Rectal smooth muscle tissue (tissue), 1 donor: ENCODE data around the gene MADD.
"Not testable (repeated sequence)": the region's sequence is repeated elsewhere in the genome, so short reads cannot be mapped to it uniquely, and the experiment has no call there.

Source experiments
- H3K27ac ChIP-seq: one replicate; pipeline ENCODE4 v1.7.0; 2013; ENCODE audit warnings: low read depth, low read length, inconsistent platforms
- H3K27me3 ChIP-seq: one replicate; pipeline ENCODE4 v1.7.0; 2013; ENCODE audit warnings: low read length; ENCODE audit not compliant: control insufficient read depth, insufficient read depth
- H3K36me3 ChIP-seq: one replicate; pipeline ENCODE4 v1.7.0; 2013; ENCODE audit warnings: low read length; ENCODE audit not compliant: control insufficient read depth, insufficient read depth
- H3K4me1 ChIP-seq: one replicate; pipeline ENCODE4 v1.7.0; 2013; ENCODE audit warnings: low read length; ENCODE audit not compliant: control insufficient read depth, insufficient read depth
- H3K4me3 ChIP-seq: one replicate; pipeline ENCODE4 v1.7.0; 2013; ENCODE audit warnings: low read length
- H3K9ac ChIP-seq: one replicate; pipeline ENCODE4 v1.7.0; 2013; ENCODE audit warnings: low read length

Gene MADD

DNA sequence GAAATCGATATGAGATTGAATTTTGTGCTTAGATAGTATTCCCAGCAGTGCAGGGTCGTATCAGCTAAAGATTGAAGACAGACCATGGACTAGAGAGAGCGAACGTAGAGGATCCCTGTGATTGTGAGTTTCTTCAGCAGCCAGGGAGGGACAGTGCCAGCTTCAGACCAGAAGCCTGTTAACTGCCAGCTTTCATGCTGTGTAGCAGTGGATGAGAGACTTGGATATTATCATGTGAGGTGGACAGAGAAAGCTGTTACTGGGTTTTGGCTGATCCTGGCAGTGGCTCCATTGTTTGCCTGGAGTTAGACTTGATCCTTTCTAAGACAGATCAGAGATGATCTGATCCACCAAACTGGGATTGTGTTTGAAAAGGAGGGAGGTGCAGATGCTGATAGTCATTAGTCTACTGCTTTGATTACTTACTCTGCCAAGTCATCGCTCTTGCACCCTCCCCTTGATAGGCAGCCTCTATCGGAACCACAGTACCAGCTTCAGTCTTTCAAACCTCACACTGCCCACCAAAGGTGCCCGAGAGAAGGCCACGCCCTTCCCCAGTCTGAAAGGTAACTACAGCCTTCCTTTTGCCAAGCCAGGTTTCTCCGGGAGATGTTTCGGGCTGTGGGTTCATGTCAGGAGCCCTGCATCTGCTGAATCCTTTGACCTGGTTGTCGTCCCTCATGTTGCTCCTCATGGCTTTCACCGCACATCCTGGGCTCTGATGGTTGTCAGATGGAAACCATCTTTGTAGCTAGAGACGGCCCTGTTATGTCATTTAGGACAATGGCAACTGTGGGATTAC lies 16.2 kb downstream of the MADD start:
- Histone ChIP-seq H3K27me3 (no peaks in the 10 kb centered on the region), H3K4me3 (no peak overlapping the region), H3K36me3 (peaks cover 78% of the 10 kb centered on the region), H3K9ac (no peak overlapping the region), H3K4me1 (no peaks in the 10 kb centered on the region), H3K27ac (no peak overlapping the region)

DNA sequence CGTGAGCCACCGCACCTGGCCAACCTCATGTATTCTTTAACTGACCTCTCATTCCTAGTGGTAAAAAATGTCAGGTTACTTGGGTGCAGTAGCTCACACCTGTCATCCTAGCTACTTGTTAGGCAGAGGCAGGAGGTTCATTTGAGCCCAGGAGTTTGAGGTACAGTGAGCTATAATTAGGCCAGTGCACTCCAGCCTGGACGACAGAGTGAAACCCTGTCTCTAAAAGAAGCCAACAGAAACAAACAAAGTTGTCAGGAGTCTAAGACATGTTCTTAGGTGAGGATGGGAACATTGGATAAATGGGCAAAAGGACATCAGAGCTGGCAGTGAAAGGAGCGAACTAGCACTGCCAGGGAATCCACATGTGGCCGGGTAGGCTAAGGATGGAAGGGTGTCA lies 18.1 kb downstream of the MADD start:
- H3K27ac ChIP-seq: no peak overlapping the region
- no peaks in the 10 kb centered on the region for H3K4me1 ChIP-seq
- no peaks in the 10 kb centered on the region for H3K27me3 ChIP-seq
- peaks cover 77% of the 10 kb centered on the region for H3K36me3 ChIP-seq
- no peak overlapping the region for H3K4me3 ChIP-seq
- no peak overlapping the region for H3K9ac ChIP-seq

DNA sequence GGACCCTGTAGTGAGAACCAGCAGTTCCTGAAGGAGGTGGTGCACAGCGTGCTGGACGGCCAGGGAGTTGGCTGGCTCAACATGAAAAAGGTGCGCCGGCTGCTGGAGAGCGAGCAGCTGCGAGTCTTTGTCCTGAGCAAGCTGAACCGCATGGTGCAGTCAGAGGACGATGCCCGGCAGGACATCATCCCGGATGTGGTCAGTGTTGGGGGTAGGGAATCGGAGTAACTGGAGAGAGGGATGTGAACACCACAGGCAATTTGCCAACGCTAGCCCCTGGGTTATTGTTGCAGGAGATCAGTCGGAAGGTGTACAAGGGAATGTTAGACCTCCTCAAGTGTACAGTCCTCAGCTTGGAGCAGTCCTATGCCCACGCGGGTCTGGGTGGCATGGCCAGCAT lies 19.9 kb downstream of the MADD start:
- Histone ChIP-seq H3K4me1 (no peaks in the 10 kb centered on the region), H3K36me3 (peaks cover 69% of the 10 kb centered on the region), H3K9ac (no peak overlapping the region), H3K27me3 (no peaks in the 10 kb centered on the region), H3K27ac (no peak overlapping the region), H3K4me3 (no peak overlapping the region)

DNA sequence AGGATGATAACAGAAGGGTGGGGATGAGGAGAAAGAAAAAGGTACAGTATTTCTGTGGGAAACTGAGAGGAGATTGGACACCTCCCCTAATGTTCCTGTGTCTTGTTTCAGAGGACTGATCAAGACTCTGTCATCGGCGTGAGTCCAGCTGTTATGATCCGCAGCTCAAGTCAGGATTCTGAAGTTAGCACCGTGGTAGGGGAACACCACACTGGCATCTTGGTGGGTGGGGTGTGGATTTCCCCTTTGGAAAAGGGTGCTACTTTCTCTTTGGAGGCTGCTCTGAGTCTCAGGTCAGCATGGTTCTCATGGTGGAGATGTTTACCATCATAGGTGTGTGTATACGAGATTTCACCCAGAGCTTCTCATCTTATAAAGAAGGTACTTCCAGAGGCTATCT lies 25.5 kb downstream of the MADD start:
- Histone ChIP-seq H3K4me3 (no peak overlapping the region), H3K27me3 (no peaks in the 10 kb centered on the region), H3K36me3 (peaks cover 36% of the 10 kb centered on the region), H3K4me1 (no peaks in the 10 kb centered on the region), H3K27ac (no peak overlapping the region), H3K9ac (no peak overlapping the region)

DNA sequence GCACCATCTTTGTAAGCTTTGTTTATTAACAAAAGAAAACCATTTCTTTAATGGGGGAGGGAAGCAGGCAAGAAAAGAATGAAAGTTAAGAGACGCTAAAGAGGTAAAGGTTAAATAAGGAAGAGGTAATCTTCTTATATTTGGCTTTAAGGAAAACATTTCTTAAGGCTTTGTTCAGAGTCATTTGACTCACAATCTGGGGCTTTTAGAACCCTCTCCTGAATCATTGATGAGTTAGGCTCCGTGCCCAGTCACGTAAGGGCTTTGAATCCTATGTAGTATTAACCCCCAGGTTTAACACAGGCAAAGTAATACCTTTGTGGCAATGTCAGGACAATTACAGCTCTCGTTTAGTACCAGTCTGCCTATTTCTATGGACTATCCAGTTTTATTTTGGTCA lies 26.1 kb downstream of the MADD start:
- no peak overlapping the region for H3K27ac ChIP-seq
- H3K27me3 ChIP-seq: no peaks in the 10 kb centered on the region
- no peaks in the 10 kb centered on the region for H3K4me1 ChIP-seq
- no peak overlapping the region for H3K4me3 ChIP-seq
- H3K36me3 ChIP-seq: peaks cover 29% of the 10 kb centered on the region
- no peak overlapping the region for H3K9ac ChIP-seq

DNA sequence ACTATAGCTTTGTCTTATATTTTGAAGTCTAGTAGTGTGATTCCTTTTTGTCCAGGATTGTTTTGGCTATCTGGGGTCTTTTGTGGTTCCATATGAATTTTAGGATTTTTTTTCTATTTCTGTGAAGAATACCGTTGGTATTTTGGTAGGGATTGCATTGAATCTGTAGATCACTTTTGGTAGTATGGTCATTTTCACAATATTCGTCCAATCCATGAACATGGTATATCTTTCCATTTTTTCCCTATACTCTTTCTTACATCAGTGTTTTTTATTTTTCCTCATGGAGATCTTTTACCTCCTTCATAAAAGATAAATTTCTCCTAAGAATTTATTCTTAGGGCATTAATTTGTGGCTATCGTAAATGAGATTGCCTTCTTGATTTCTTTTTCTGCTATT lies 29.1 kb downstream of the MADD start:
- H3K9ac ChIP-seq: no peak overlapping the region
- H3K4me1 ChIP-seq: no peaks in the 10 kb centered on the region
- H3K27me3 ChIP-seq: no peaks in the 10 kb centered on the region
- no peak overlapping the region for H3K4me3 ChIP-seq
- H3K27ac ChIP-seq: no peak overlapping the region
- peaks cover 15% of the 10 kb centered on the region for H3K36me3 ChIP-seq

DNA sequence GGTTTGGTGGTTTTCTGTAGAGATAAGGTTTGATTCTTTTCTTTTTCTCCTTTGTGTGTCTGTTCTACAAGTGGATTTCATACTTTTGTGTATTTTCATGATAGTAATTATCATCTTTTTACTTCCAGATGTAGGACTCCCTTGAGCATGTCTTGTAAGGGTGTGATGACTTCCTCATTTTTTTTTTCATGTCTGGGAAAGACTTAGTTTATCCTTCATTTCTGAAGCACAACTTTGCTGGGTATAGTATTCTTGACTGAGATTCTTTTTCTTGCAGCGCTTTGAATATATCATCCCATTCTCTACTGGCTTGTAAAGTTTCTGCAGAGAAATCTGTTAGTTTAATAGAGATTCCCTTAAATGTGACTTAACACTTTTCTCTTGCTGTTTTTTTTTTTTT lies 32.9 kb downstream of the MADD start:
- Histone ChIP-seq H3K27me3 (no peaks in the 10 kb centered on the region), H3K9ac (no peak overlapping the region), H3K4me3 (no peak overlapping the region), H3K27ac (no peak overlapping the region), H3K36me3 (peaks cover 27% of the 10 kb centered on the region), H3K4me1 (no peaks in the 10 kb centered on the region)

DNA sequence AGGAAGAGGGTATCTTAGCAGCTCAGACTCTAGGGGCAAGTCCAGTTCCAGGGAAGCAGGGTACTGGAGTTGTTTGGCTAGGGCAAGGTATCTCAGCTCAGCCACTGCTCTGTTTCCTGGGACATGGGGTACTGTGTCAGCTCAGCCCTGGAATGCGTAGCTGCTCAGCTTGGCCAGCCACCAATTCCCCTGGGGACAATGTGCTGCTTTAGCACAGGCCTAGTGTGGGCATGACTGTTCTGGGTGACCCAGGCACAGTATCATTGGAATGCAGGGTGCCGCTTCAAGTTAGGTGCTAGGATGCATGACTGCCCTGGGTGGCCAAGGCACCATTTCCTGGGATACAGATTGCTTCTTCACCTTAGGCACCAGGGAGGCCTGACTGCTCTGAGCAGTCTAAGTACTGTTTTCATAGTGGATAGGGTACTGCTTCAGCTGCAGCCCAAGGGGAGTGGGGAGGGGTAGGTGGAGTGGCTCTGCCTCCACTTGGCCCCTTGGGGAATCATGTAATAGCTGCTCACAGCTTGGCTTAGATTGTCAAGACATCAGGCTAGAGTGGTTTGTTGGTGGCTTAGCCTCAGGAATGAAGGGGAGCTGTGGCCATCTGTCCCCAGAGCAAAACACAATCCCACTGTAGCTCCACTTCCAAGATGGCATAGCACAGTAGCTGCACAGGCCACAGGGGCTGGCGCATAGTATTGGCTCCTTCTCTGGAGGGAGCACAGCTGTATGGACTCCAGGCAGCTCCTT lies 36.0 kb downstream of the MADD start:
- no peaks in the 10 kb centered on the region for H3K27me3 ChIP-seq
- peaks cover 32% of the 10 kb centered on the region for H3K36me3 ChIP-seq
- H3K27ac ChIP-seq: no peak overlapping the region
- H3K4me1 ChIP-seq: no peaks in the 10 kb centered on the region
- H3K4me3 ChIP-seq: no peak overlapping the region
- H3K9ac ChIP-seq: no peak overlapping the region

DNA sequence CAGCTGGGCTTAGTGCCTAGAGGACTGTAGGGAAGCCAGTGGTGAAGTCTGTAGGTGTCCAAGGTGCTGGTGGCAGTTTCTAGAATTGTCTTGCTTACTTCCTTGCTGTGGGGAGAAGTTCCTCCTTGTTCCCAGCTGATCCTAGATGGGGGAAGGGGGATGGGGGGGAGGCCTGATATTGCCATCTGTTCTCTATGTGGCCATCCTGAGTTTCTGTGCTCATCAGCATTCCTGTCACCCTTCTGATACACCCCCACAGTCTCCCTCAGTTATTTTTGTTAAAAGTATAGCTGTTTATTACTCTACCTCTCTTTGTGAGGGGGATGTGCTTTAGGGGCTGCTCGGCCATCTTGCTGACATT lies 36.5 kb downstream of the MADD start:
- Histone ChIP-seq H3K36me3 (peaks cover 37% of the 10 kb centered on the region), H3K4me3 (no peak overlapping the region), H3K27ac (no peak overlapping the region), H3K27me3 (no peaks in the 10 kb centered on the region), H3K4me1 (no peaks in the 10 kb centered on the region), H3K9ac (no peak overlapping the region)

DNA sequence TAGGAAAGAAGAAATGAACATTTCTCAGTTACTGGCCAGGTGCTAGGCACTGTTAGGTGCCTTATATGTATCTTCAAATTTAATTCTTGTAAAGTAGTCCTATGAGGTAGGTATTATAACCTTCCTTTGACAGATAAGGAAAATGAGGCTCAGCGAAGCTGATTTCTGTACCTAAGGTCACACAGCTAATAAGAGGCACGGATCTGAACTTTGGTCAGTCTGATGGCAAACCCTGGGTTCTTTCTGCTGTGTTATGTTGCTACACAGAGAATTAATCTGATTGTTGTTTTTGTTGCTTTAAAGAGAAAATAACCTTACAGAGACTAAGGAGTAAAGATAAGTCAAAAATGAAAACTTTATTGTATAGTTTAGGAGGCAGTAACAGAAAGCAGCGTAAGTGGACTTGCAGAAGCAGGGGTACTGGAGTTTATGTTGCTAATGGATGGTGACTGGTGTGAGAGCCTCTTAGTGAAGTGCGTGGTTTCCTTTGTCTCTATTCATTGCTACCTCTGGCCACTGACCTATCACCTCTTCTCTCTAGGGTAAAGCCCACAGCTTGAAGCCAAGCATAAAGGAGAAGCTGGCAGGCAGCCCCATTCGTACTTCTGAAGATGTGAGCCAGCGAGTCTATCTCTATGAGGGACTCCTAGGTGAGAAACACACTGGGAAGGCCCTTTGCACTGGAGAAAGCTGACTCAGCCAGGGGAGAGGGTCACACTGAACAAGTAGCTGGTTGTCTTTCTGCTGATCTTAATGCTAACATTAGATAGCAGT lies 38.3 kb downstream of the MADD start:
- peaks cover 38% of the 10 kb centered on the region for H3K36me3 ChIP-seq
- no peak overlapping the region for H3K9ac ChIP-seq
- no peaks in the 10 kb centered on the region for H3K4me1 ChIP-seq
- no peak overlapping the region for H3K27ac ChIP-seq
- no peaks in the 10 kb centered on the region for H3K27me3 ChIP-seq
- H3K4me3 ChIP-seq: no peak overlapping the region

DNA sequence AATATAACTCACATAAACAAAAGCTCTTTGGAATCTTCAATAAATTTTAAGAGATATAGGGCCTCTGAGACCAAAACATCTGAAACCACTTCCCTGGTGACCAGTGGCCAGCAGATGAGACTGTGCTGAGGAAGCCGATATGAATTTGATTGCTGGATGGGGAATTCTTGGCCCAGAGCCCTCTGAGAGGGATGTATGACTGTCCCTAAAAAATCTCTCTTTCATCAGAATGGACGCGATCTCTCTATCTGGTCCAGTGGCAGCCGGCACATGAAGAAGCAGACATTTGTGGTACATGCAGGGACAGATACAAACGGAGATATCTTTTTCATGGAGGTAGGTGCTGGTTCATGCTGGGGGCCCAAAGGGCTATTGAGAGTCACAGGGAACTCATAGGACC lies 45.1 kb downstream of the MADD start:
- no peak overlapping the region for H3K9ac ChIP-seq
- no peaks in the 10 kb centered on the region for H3K27me3 ChIP-seq
- no peak overlapping the region for H3K4me3 ChIP-seq
- H3K36me3 ChIP-seq: peaks cover 23% of the 10 kb centered on the region
- H3K4me1 ChIP-seq: no peaks in the 10 kb centered on the region
- no peak overlapping the region for H3K27ac ChIP-seq

DNA sequence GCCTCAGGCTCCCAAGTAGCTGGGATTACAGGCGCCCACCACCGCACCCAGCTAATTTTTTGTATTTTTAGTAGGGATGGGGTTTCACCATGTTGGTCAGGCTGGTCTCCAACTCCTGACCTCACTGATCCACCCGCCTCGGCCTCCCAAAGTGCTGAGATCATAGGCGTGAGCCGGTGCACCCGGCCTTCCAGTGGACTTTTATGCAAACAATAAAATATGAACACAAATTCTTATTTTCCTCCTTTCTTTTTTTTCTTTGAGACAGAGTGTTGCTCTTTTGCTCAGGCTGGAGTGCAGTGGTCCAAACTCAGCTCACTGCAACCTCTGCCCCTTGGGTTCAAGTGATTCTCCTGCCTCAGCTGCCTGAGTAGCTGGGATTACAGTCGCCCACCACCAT lies 46.6 kb downstream of the MADD start:
- not testable (repeated sequence) for H3K4me1 ChIP-seq, H3K9ac ChIP-seq, H3K27me3 ChIP-seq, H3K27ac ChIP-seq, H3K4me3 ChIP-seq
- peaks cover 17% of the 10 kb centered on the region for H3K36me3 ChIP-seq
